ENCODE results near the gene WDR5B. TPM values are rescaled to one million over a fixed set of nuclear protein-coding genes. Genes with fewer than 3 reads are reported as not detected.
A peak's percentile ranks its signal among the peaks of the same experiment; 100 is the strongest.

The WDR5B gene
- total RNA-seq, 1 donor from 2014 or later, result 11.8 TPM

DNA sequence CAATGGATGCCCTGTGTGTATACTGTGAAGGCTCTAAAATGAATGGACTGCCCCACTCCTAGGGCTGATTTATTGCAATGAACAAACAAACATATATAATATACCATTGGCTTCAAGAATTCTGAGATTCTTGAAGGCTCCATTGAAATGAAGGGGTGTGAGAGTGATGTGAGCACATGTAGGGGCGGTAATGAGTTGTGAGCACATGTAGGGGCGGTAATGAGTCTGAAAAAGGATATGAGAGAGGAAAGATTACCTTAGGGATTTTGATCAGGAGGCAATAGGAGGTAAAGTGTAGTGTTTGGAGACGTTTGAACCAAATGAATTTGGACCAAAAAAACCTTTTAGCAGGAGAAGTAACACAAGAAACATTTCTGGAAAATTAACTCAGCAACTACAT, 28.2 kb downstream of the WDR5B start:
- H3K9me3 ChIP-seq (ENCODE audit: low read depth), result no peaks in the 10 kb centered on the region
- Mint-ChIP-seq H3K27me3 (ENCODE audit: insufficient read depth, low read depth) (peaks cover 3% of the 10 kb centered on the region), H3K4me1 (peaks cover 20% of the 10 kb centered on the region), H3K4me3 (no peak overlapping the region), H3K27ac (no peak overlapping the region), H3K36me3 (peaks cover 2% of the 10 kb centered on the region), H3K9me3 (no peaks in the 10 kb centered on the region)
- no peak for TF ChIP-seq CTCF (IDR thresholded peaks at IDR 0.05)
- no peak for TF ChIP-seq EZH2 (IDR thresholded peaks at IDR 0.05)
- no peak for TF ChIP-seq EZH2phosphoT487 (IDR thresholded peaks at IDR 0.05)
- H3K27me3 ChIP-seq, result no peaks in the 10 kb centered on the region
- no peak overlapping the region for H3K9ac ChIP-seq
- peaks cover 12% of the 10 kb centered on the region for H3K79me2 ChIP-seq (ENCODE audit: low read depth)
- H3K4me3 ChIP-seq, result no peak overlapping the region
- DNase-seq (ENCODE audit: low spot score), result no peak
- no peak overlapping the region for H3K4me2 ChIP-seq
- H2AFZ ChIP-seq (replicated peaks), result no peak overlapping the region
- no peak overlapping the region for H3K27ac ChIP-seq
- H3F3A ChIP-seq (ENCODE audit: low read depth), result peaks cover 7% of the 10 kb centered on the region
- peaks cover 12% of the 10 kb centered on the region for H3K4me1 ChIP-seq
- H4K20me1 ChIP-seq (ENCODE audit: low read depth), result peaks cover 17% of the 10 kb centered on the region
- H3K36me3 ChIP-seq, result no peaks in the 10 kb centered on the region

GRCh38 chr3:122383771-122384697, 31.8 kb downstream of the WDR5B start, which contains the start of gene FAM162A:
Gene FAM162A (plus strand): TSS chr3:122384182. CDS start chr3:122384266, 84 bp downstream.
- peaks cover 30% of the 10 kb centered on the region for H3K4me1 Mint-ChIP-seq
- H3K36me3 Mint-ChIP-seq, result peaks cover 2% of the 10 kb centered on the region
- DNase-seq (ENCODE audit: low spot score), result peak; percentile 96
- Histone ChIP-seq H3K4me1 (peaks cover 19% of the 10 kb centered on the region), H3K9me3 (ENCODE audit: low read depth) (no peaks in the 10 kb centered on the region), H2AFZ (replicated peaks) (peak within 1 kb of the TSS; percentile 86), H3F3A (ENCODE audit: low read depth) (peaks cover 7% of the 10 kb centered on the region), H3K79me2 (ENCODE audit: low read depth) (peaks cover 46% of the 10 kb centered on the region), H3K9ac (peak within 1 kb of the TSS; percentile 54), H3K4me3 (peak within 1 kb of the TSS; percentile 68), H3K4me2 (peak within 1 kb of the TSS; percentile 81), H3K27me3 (no peaks in the 10 kb centered on the region), H3K36me3 (no peaks in the 10 kb centered on the region), H3K27ac (peak within 1 kb of the TSS; percentile 23), H4K20me1 (ENCODE audit: low read depth) (no peaks in the 10 kb centered on the region)
- peaks cover 3% of the 10 kb centered on the region for H3K27me3 Mint-ChIP-seq (ENCODE audit: insufficient read depth, low read depth)
- H3K4me3 Mint-ChIP-seq, result peak within 1 kb of the TSS; percentile 95
- TF ChIP-seq EZH2phosphoT487 (IDR thresholded peaks at IDR 0.05) (no peak), CTCF (IDR thresholded peaks at IDR 0.05) (peak; percentile 63), EZH2 (IDR thresholded peaks at IDR 0.05) (peak; percentile 55)
- no peaks in the 10 kb centered on the region for H3K9me3 Mint-ChIP-seq
- peak within 1 kb of the TSS; percentile 59 for H3K27ac Mint-ChIP-seq

GRCh38 chr3:122382888-122383666, 32.8 kb downstream of the WDR5B start, which contains the start of gene MIX23:
Gene MIX23 (minus strand): TSS chr3:122383231. CDS start chr3:122383224, 7 bp downstream.
- Histone ChIP-seq H3K4me3 (peak within 1 kb of the TSS; percentile 68), H3K79me2 (ENCODE audit: low read depth) (peaks cover 56% of the 10 kb centered on the region), H3K4me2 (peak within 1 kb of the TSS; percentile 81), H3K9ac (peak within 1 kb of the TSS; percentile 54), H2AFZ (replicated peaks) (peak within 1 kb of the TSS; percentile 86), H3K27me3 (no peaks in the 10 kb centered on the region), H4K20me1 (ENCODE audit: low read depth) (no peaks in the 10 kb centered on the region), H3K36me3 (no peaks in the 10 kb centered on the region), H3K4me1 (peaks cover 19% of the 10 kb centered on the region), H3F3A (ENCODE audit: low read depth) (peaks cover 7% of the 10 kb centered on the region), H3K27ac (peak within 1 kb of the TSS; percentile 23), H3K9me3 (ENCODE audit: low read depth) (no peaks in the 10 kb centered on the region)
- Mint-ChIP-seq H3K27me3 (ENCODE audit: insufficient read depth, low read depth) (peaks cover 3% of the 10 kb centered on the region), H3K36me3 (peaks cover 2% of the 10 kb centered on the region), H3K4me1 (peaks cover 30% of the 10 kb centered on the region), H3K9me3 (no peaks in the 10 kb centered on the region), H3K4me3 (peak within 1 kb of the TSS; percentile 95), H3K27ac (peak within 1 kb of the TSS; percentile 59)
- TF ChIP-seq CTCF (IDR thresholded peaks at IDR 0.05), result no peak
- TF ChIP-seq EZH2 (IDR thresholded peaks at IDR 0.05), result no peak
- no peak for TF ChIP-seq EZH2phosphoT487 (IDR thresholded peaks at IDR 0.05)
- peak; percentile 92 for DNase-seq (ENCODE audit: low spot score)
